Measurements from ENCODE around the gene CCL2. TPM values are rescaled to one million over a fixed set of nuclear protein-coding genes. Genes with fewer than 3 reads are reported as not detected.

Gene CCL2
- total RNA-seq, 1 donor from 2014 or later, result 8.7 TPM

DNA sequence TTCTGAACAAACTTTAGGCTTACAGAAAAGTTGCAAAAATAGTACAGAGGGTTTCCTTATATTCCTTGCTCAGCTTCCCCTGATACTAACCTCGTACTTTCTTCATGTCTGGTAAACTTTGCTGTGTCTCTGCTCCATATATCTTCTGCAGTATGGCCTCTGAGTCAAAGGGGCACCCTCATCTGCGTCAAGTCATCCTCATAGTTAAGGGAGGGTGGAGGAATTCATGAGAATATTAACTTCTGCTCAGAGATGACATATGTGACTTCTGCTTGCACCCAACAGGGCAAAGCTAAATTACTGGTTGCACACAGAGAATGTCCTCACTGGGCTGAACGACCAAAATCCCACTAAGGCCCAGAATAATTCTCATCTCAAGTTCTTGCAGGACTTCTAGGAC lies 10.6 kb downstream of the CCL2 start:
- no peak for DNase-seq

- no peak for DNase-seq
Observed at GRCh38 chr17:34269969-34270368, 14.9 kb downstream of the CCL2 start, which contains the start of gene CCL7. TSS of gene CCL7 (plus strand) at chr17:34270221. CDS start at chr17:34270291, 70 bp downstream.

- no peak for DNase-seq
Observed at GRCh38 chr17:34275881-34276280, 20.8 kb downstream of the CCL2 start.

GRCh38 chr17:34276826-34277225 lies 21.7 kb downstream of the CCL2 start:
- DNase-seq, result no peak

GRCh38 chr17:34283571-34283970 lies 28.5 kb downstream of the CCL2 start:
- DNase-seq, result no peak

DNA sequence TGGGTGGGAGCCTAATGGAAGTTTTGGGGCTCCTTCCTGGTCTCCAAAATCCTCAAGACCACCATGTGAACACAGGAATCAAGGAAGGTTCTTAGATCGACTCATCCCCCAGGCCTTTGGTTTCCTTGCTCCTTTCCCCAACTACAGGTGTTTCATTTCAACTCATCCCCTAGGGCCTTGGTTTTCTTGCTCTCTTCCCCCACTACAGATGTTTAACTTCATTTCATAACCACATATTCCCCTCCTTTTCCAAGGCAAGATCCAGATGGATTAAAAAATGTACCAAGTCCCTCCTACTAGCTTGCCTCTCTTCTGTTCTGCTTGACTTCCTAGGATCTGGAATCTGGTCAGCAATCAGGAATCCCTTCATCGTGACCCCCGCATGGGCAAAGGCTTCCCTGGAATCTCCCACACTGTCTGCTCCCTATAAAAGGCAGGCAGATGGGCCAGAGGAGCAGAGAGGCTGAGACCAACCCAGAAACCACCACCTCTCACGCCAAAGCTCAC lies 30.3 kb downstream of the CCL2 start, which contains the start of gene CCL11:
Gene CCL11 (plus strand): TSS at position 457 of the 507 bp plus-strand sequence. CDS start 67 bp downstream, outside the sequence.
- no peak for DNase-seq

GRCh38 chr17:34287875-34288274 lies 32.8 kb downstream of the CCL2 start:
- no peak for DNase-seq

DNA sequence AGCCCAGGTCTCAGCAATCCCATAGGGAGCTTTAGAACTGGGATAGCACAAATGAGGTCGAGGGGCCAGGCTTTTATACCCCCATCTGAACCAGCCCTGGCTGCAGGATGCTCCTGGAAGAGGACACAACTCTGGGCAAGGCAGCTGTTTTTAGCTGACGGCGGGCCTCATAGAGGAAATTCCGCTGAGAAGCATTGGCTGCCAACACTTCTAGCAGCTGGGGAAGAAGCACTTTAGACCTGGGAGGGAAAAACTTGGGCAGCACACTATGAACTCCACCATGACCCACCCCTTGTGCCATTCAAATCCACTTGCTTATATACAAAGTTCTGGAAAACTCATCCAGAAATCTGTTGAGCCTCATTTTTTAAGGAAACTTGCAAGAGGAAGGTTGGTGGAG lies 35.5 kb downstream of the CCL2 start:
- DNase-seq, result no peak

- no peak for DNase-seq
Observed at GRCh38 chr17:34291721-34292348, 36.8 kb downstream of the CCL2 start.

DNA sequence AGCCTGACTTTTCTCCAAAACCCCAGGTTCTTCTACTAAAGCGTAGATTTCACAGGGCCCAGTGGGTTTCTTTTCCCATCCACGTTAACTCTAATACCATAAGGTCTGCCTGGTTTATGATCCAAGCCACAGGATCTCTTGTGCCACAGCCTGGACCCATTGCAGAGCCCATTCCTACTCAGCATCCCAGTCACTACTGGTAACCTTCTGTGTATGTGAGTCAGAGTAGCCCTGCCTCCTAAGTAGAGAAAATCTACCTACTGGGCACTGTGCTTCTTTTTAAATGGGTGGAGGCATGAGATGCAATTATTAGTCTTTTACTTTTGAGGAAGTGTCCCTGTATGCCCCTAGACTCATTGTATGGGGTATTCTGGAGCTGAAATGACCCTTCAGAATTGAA lies 43.9 kb downstream of the CCL2 start:
- DNase-seq, result no peak

GRCh38 chr17:34299956-34300577 lies 45.0 kb downstream of the CCL2 start:
- DNase-seq, result no peak

- DNase-seq, result no peak
Observed at GRCh38 chr17:34300652-34301370, 45.7 kb downstream of the CCL2 start.

GRCh38 chr17:34301986-34302385 lies 46.9 kb downstream of the CCL2 start:
- no peak for DNase-seq

GRCh38 chr17:34302636-34303035 lies 47.6 kb downstream of the CCL2 start:
- no peak for DNase-seq

GRCh38 chr17:34303606-34304005 lies 48.5 kb downstream of the CCL2 start:
- DNase-seq, result no peak

GRCh38 chr17:34305061-34305460 lies 50.0 kb downstream of the CCL2 start:
- no peak for DNase-seq

- DNase-seq, result no peak
Observed at GRCh38 chr17:34305606-34306005, 50.5 kb downstream of the CCL2 start.

- DNase-seq, result no peak
Observed at GRCh38 chr17:34306466-34306865, 51.4 kb downstream of the CCL2 start.

Other genes starting within 250 kb of the CCL2 start
- gene CCL7, start 14.9 kb downstream of the CCL2 start, total RNA-seq, result not detected
- not detected for gene CCL11, start 30.5 kb downstream of the CCL2 start, total RNA-seq
- 0.16 TPM for gene CCL8, start 64.2 kb downstream of the CCL2 start, total RNA-seq
- not detected for gene CCL13, start 101.2 kb downstream of the CCL2 start, total RNA-seq
- 0.47 TPM for gene CCL1, start 107.9 kb downstream of the CCL2 start, total RNA-seq